Natural killer cell (primary cell): ENCODE results near the gene BRD9. TPM values are rescaled to one million over a fixed set of nuclear protein-coding genes. Genes with fewer than 3 reads are reported as not detected.

Source experiments
- ATAC-seq, 3 donors: fragments of 150-1000 bp in 2 of 3; fragments of 200-7000 bp in 1 of 3; cut with Tn5 transposase; 1 replicate in 1 of 3; 2 replicates in 2 of 3; pipeline ENCODE4 v1.10.0; 2021; ENCODE audit warnings: mild to moderate bottlenecking in 2 of 3, moderate library complexity in 2 of 3
- DNase-seq, 2 donors: peaks; one replicate each; pipeline versions ENCODE4 v3.0.0 to v3.0.0-alpha.2; 2013 to 2021; ENCODE audit warnings: mixed read lengths in 1 of 2
- H3K27ac ChIP-seq: one replicate; pipeline ENCODE4 v1.5.1; 2013; ENCODE audit warnings: mild to moderate bottlenecking, low read length
- H3K27me3 ChIP-seq: one replicate; pipeline ENCODE4 v1.6.1; 2013; ENCODE audit warnings: low read length; ENCODE audit not compliant: control insufficient read depth, insufficient read depth
- H3K36me3 ChIP-seq: one replicate; pipeline ENCODE4 v1.6.1; 2013; ENCODE audit warnings: low read length; ENCODE audit not compliant: control insufficient read depth, insufficient read depth
- H3K4me1 ChIP-seq: one replicate; pipeline ENCODE4 v1.6.1; 2013; ENCODE audit warnings: low read length; ENCODE audit not compliant: control insufficient read depth, insufficient read depth
- H3K4me3 ChIP-seq: one replicate; pipeline ENCODE4 v1.5.1; 2013; ENCODE audit warnings: low read length
- H3K9me3 ChIP-seq: one replicate; pipeline ENCODE4 v1.6.1; 2013; ENCODE audit warnings: low read length; ENCODE audit not compliant: control insufficient read depth, insufficient read depth
- H3K27ac Mint-ChIP-seq, 2 donors: one replicate each; pipeline ENCODE4 v1.8.0; 2022; ENCODE audit warnings: mild to moderate bottlenecking in 2 of 2, mixed read lengths in 2 of 2, moderate library complexity in 1 of 2
- H3K27me3 Mint-ChIP-seq, 2 donors: one replicate each; pipeline ENCODE4 v1.8.0; 2022; ENCODE audit warnings: low read depth in 2 of 2, mixed read lengths in 2 of 2
- H3K36me3 Mint-ChIP-seq: one replicate; pipeline ENCODE4 v1.8.0; 2022; ENCODE audit warnings: mixed read lengths
- H3K4me1 Mint-ChIP-seq, 2 donors: one replicate each; pipeline ENCODE4 v1.8.0; 2022; ENCODE audit warnings: mixed read lengths in 2 of 2
- H3K4me3 Mint-ChIP-seq: one replicate; pipeline ENCODE4 v1.8.0; 2022; ENCODE audit warnings: mild to moderate bottlenecking, moderate library complexity, mixed read lengths
- H3K9me3 Mint-ChIP-seq, 2 donors: one replicate each; pipeline ENCODE4 v1.8.0; 2022; ENCODE audit warnings: mixed read lengths in 2 of 2
- CTCF ChIP-seq: fragments of 200-600 bp; IDR thresholded peaks from one replicate; pipeline ENCODE4 v1.8.0; 2022; ENCODE audit warnings: antibody characterized with exemption
- WGBS: methylation state at CpG from one replicate; pipeline ENCODE4 v1.1.7; 2013; ENCODE audit warnings: missing lambda C conversion rate; ENCODE audit not compliant: insufficient coverage; 5-methylcytosine and 5-hydroxymethylcytosine counted together
- intact Hi-C: fragments of 100-400 bp; cut with micrococcal nuclease; formaldehyde crosslinking; loops from one replicate; pipeline ENCODE4 v1.14.2; 2022
- total RNA-seq, 4 donors: library from RNA; stranded (reverse); fragments of 120-200 nt in 1 of 4; gene quantifications; one replicate each; pipeline versions ENCODE4 v1.2.3 to v1.2.4, GENCODE V29; 2013 to 2022

Gene BRD9
- total RNA-seq, 3 donors from 2014 or later (not counting 1 experiment from before 2014, with no cell fraction given) = 59.7 to 80.0 (median 76.0) TPM

GRCh38 chr5:889075-889710 is 3.4 kb downstream of the BRD9 start:
- H3K27ac Mint-ChIP-seq = no peak overlapping the region
- DNase-seq (no peak), ATAC-seq (no peak)
- Histone ChIP-seq H3K36me3 (peaks cover 54% of the 10 kb centered on the region), H3K27me3 (no peaks in the 10 kb centered on the region), H3K27ac (no peak overlapping the region), H3K9me3 (no peaks in the 10 kb centered on the region), H3K4me3 (no peak overlapping the region), H3K4me1 (peaks cover 23% of the 10 kb centered on the region)
- no peak for TF ChIP-seq CTCF
- intact Hi-C loops = no loop called here
- no peaks in the 10 kb centered on the region for H3K27me3 Mint-ChIP-seq
- H3K36me3 Mint-ChIP-seq = peaks cover 20% of the 10 kb centered on the region
- 94% methylated on average over 12 of the region's 15 CpGs for WGBS
- H3K9me3 Mint-ChIP-seq = no peaks in the 10 kb centered on the region
- peak overlapping the region; percentile 31 for H3K4me3 Mint-ChIP-seq
- H3K4me1 Mint-ChIP-seq = peaks cover 8 to 17% of the 10 kb centered on the region in 2 donors

GRCh38 chr5:888638-889035 is 4.0 kb downstream of the BRD9 start:
- Histone ChIP-seq H3K9me3 (no peaks in the 10 kb centered on the region), H3K27me3 (no peaks in the 10 kb centered on the region), H3K4me3 (no peak overlapping the region), H3K36me3 (peaks cover 59% of the 10 kb centered on the region), H3K4me1 (peaks cover 23% of the 10 kb centered on the region), H3K27ac (no peak overlapping the region)
- no peaks in the 10 kb centered on the region for H3K9me3 Mint-ChIP-seq
- intact Hi-C loops = no loop called here
- 95% methylated on average over 11 of the region's 11 CpGs for WGBS
- H3K4me1 Mint-ChIP-seq = peaks cover 8 to 23% of the 10 kb centered on the region in 2 donors
- TF ChIP-seq CTCF = no peak
- H3K27ac Mint-ChIP-seq = no peak overlapping the region
- no peak for ATAC-seq
- DNase-seq = no peak
- no peaks in the 10 kb centered on the region for H3K27me3 Mint-ChIP-seq
- H3K36me3 Mint-ChIP-seq = peaks cover 20% of the 10 kb centered on the region
- H3K4me3 Mint-ChIP-seq = peak overlapping the region; percentile 31

- no peak overlapping the region for H3K4me3 ChIP-seq
- Mint-ChIP-seq H3K4me3 (no peak overlapping the region), H3K4me1 (peaks cover 11 to 28% of the 10 kb centered on the region in 2 donors), H3K27ac (no peak overlapping the region), H3K27me3 (no peaks in the 10 kb centered on the region), H3K9me3 (no peaks in the 10 kb centered on the region), H3K36me3 (peaks cover 22% of the 10 kb centered on the region)
- peaks cover 65% of the 10 kb centered on the region for H3K36me3 ChIP-seq
- no peaks in the 10 kb centered on the region for H3K27me3 ChIP-seq
- 95% methylated on average over 14 of the region's 14 CpGs for WGBS
- DNase-seq (no peak), ATAC-seq (no peak)
- H3K27ac ChIP-seq = no peak overlapping the region
- intact Hi-C loops = no loop called here
- peaks cover 19% of the 10 kb centered on the region for H3K4me1 ChIP-seq
- no peak for TF ChIP-seq CTCF
- no peaks in the 10 kb centered on the region for H3K9me3 ChIP-seq
Measured at GRCh38 chr5:887947-888637, 4.5 kb downstream of the BRD9 start.
